PC-3 (cell line): ENCODE results near the gene CDC42BPB. TPM values are rescaled to one million over a fixed set of nuclear protein-coding genes. Genes with fewer than 3 reads are reported as not detected.

Experiments used
- ATAC-seq: fragments of 200-7000 bp; cut with Tn5 transposase; 2 replicates; pipeline ENCODE4 v1.9.1; 2020; ENCODE audit warnings: mild to moderate bottlenecking, moderate library complexity
- BruUV-seq: library from RNA; stranded (reverse); fragments of 400-500 nt; replicated peaks from 2 replicates; lab custom pipeline; 2021; lab: Mats Ljungman, UMichigan
- CTCF ChIA-PET: fragments of 300-600 bp; sonication (Branson Sonifier 250); formaldehyde crosslinking; loops from one replicate; lab custom pipeline; 2022; ENCODE audit warnings: antibody characterized with exemption; lab: Charles Lee
- POLR2A ChIA-PET: fragments of 300-600 bp; sonication (Branson Sonifier 250); formaldehyde crosslinking; loops from one replicate; lab custom pipeline; 2022; ENCODE audit warnings: antibody characterized with exemption; ENCODE audit not compliant: unreplicated experiment; lab: Charles Lee
- DNase-seq: peaks from one replicate; pipeline ENCODE4 v3.0.0-alpha.2; 2015
- H2AFZ ChIP-seq: fragments of 300-600 bp; sonication (generic); 2 replicates; pipeline ENCODE4 v1.6.0; 2016; ENCODE audit warnings: antibody characterized with exemption, low read length
- H3F3A ChIP-seq: fragments of 300-600 bp; sonication (generic); one replicate; pipeline ENCODE4 v1.6.0; 2017; ENCODE audit warnings: antibody characterized with exemption, low read length, control low read depth, mild to moderate bottlenecking; ENCODE audit not compliant: unreplicated experiment
- H3K27ac ChIP-seq: fragments of 300-600 bp; sonication (generic); 2 replicates; pipeline ENCODE4 v1.5.1; 2016; ENCODE audit warnings: mild to moderate bottlenecking, low read length
- H3K27me3 ChIP-seq: fragments of 300-600 bp; sonication (generic); 2 replicates; pipeline ENCODE4 v1.6.1; 2016; ENCODE audit warnings: low read length, mixed read lengths
- H3K36me3 ChIP-seq: fragments of 300-600 bp; sonication (generic); 2 replicates; pipeline ENCODE4 v1.6.1; 2016; ENCODE audit warnings: low read depth, mixed run types, low read length, mixed read lengths
- H3K4me1 ChIP-seq: fragments of 300-600 bp; sonication (generic); 2 replicates; pipeline ENCODE4 v1.5.1; 2016; ENCODE audit warnings: low read length; ENCODE audit not compliant: insufficient read depth
- H3K4me2 ChIP-seq: fragments of 300-600 bp; sonication (generic); 2 replicates; pipeline ENCODE4 v1.6.0; 2016; ENCODE audit warnings: low read length
- H3K4me3 ChIP-seq: fragments of 300-600 bp; sonication (generic); 2 replicates; pipeline ENCODE4 v1.5.1; 2016; ENCODE audit warnings: mild to moderate bottlenecking, low read length, mixed read lengths
- H3K79me2 ChIP-seq: fragments of 300-600 bp; sonication (generic); 2 replicates; pipeline ENCODE4 v1.6.1; 2017; ENCODE audit warnings: low read length, mixed read lengths
- H3K9ac ChIP-seq: fragments of 300-600 bp; sonication (generic); 2 replicates; pipeline ENCODE4 v1.6.0; 2016; ENCODE audit warnings: mild to moderate bottlenecking, low read length
- H3K9me2 ChIP-seq: fragments of 300-600 bp; sonication (generic); replicated peaks from 2 replicates; pipeline ENCODE4 v1.6.1; 2016; ENCODE audit warnings: mixed run types, low read length, mixed read lengths
- H3K9me3 ChIP-seq: fragments of 300-600 bp; sonication (generic); 2 replicates; pipeline ENCODE4 v1.6.1; 2016; ENCODE audit warnings: low read length, mixed read lengths
- H4K20me1 ChIP-seq: fragments of 300-600 bp; sonication (generic); 2 replicates; pipeline ENCODE4 v1.6.1; 2016; ENCODE audit warnings: low read length, mixed read lengths
- CTCF ChIP-seq: fragments of 300-600 bp; sonication (generic); conservative IDR thresholded peaks from 2 replicates; pipeline ENCODE4 v1.5.1; 2017; ENCODE audit warnings: antibody characterized with exemption, low read depth, mild to moderate bottlenecking, low read length
- EZH2 ChIP-seq: fragments of 300-600 bp; sonication (generic); IDR thresholded peaks from one replicate; pipeline ENCODE4 v1.6.1; 2017; ENCODE audit warnings: antibody characterized with exemption, mild to moderate bottlenecking, low read length; ENCODE audit not compliant: unreplicated experiment
- EZH2phosphoT487 ChIP-seq: fragments of 300-600 bp; sonication (generic); IDR thresholded peaks from 2 replicates; pipeline ENCODE4 v1.6.1; 2018; ENCODE audit warnings: mild to moderate bottlenecking, antibody characterized with exemption, low read length, borderline replicate concordance
- intact Hi-C: fragments of 100-400 bp; cut with micrococcal nuclease; formaldehyde crosslinking; loops from 2 replicates; pipeline ENCODE4 v1.9.0; 2023
- total RNA-seq: library from RNA; depleted of rRNA; stranded (reverse); fragments of >200 nt; gene quantifications from 2 replicates; pipeline ENCODE4 v1.2.3, GENCODE V29; 2014

The CDC42BPB gene
- total RNA-seq, 1 experiment from 2014 or later, result 73.0 TPM

- H3K79me2 ChIP-seq, result peaks cover 95% of the 10 kb centered on the region
- H3K36me3 ChIP-seq, result no peaks in the 10 kb centered on the region
- H3F3A ChIP-seq, result peaks cover 3% of the 10 kb centered on the region
- POLR2A ChIA-PET, result no interaction called here
- H3K4me3 ChIP-seq, result no peak overlapping the region
- no peak overlapping the region for H3K27ac ChIP-seq
- no peak overlapping the region for H3K4me2 ChIP-seq
- H4K20me1 ChIP-seq, result peaks cover 11% of the 10 kb centered on the region; the same call in 1 of the 2 replicates
- CTCF ChIA-PET, result no interaction called here
- H3K9me2 ChIP-seq, result no peaks in the 10 kb centered on the region
- H2AFZ ChIP-seq, result no peak overlapping the region
- TF ChIP-seq EZH2phosphoT487 (no peak), EZH2 (no peak), CTCF (no peak)
- intact Hi-C loops, result no loop called here
- BruUV-seq, result no TSS peak
- H3K9ac ChIP-seq, result no peak overlapping the region
- DNase-seq, result no peak
- ATAC-seq, result no peak
- peaks cover 68% of the 10 kb centered on the region for H3K4me1 ChIP-seq
- H3K27me3 ChIP-seq, result no peaks in the 10 kb centered on the region
- no peaks in the 10 kb centered on the region for H3K9me3 ChIP-seq
These were observed 28.6 kb downstream of the CDC42BPB start for GRCh38 chr14:103028772-103029171.

- CTCF ChIA-PET, result no interaction called here
- Histone ChIP-seq H3K4me3 (no peak overlapping the region), H3K9me3 (no peaks in the 10 kb centered on the region), H3K4me2 (no peak overlapping the region), H3K27me3 (no peaks in the 10 kb centered on the region), H3K9ac (no peak overlapping the region), H2AFZ (no peak overlapping the region), H3K9me2 (no peaks in the 10 kb centered on the region), H3F3A (no peaks in the 10 kb centered on the region), H3K79me2 (peaks cover 95% of the 10 kb centered on the region), H4K20me1 (peaks cover 11% of the 10 kb centered on the region; the same call in 1 of the 2 replicates), H3K36me3 (no peaks in the 10 kb centered on the region), H3K27ac (no peak overlapping the region), H3K4me1 (peaks cover 64% of the 10 kb centered on the region)
- POLR2A ChIA-PET, result no interaction called here
- TF ChIP-seq CTCF (no peak), EZH2 (no peak), EZH2phosphoT487 (no peak)
- intact Hi-C loops, result no loop called here
- DNase-seq, result no peak
- ATAC-seq, result no peak
- BruUV-seq, result no TSS peak
These were observed 29.1 kb downstream of the CDC42BPB start for GRCh38 chr14:103028161-103028767.

- Histone ChIP-seq H3K27ac (peak overlapping the region; percentile 65; the same call in 1 of the 2 replicates), H3K4me1 (peaks cover 67% of the 10 kb centered on the region), H3K9me2 (no peaks in the 10 kb centered on the region), H3K4me3 (no peak overlapping the region), H4K20me1 (peaks cover 11% of the 10 kb centered on the region; the same call in 1 of the 2 replicates), H3K9ac (no peak overlapping the region), H3K9me3 (no peaks in the 10 kb centered on the region), H3K79me2 (peaks cover 95% of the 10 kb centered on the region), H3K36me3 (no peaks in the 10 kb centered on the region), H2AFZ (no peak overlapping the region), H3K27me3 (no peaks in the 10 kb centered on the region), H3K4me2 (no peak overlapping the region), H3F3A (no peaks in the 10 kb centered on the region)
- intact Hi-C loops, result no loop called here
- ATAC-seq (no peak), DNase-seq (no peak)
- ChIA-PET POLR2A (no interaction called here), CTCF (no interaction called here)
- no TSS peak for BruUV-seq
- TF ChIP-seq CTCF, result no peak
- TF ChIP-seq EZH2phosphoT487, result no peak
- TF ChIP-seq EZH2, result no peak
These were observed 29.9 kb downstream of the CDC42BPB start for GRCh38 chr14:103027451-103027850.
